GM12875 (cell line): ENCODE data around the gene BLMH.

Experiments used
- H3K4me3 ChIP-seq: one replicate; pipeline ENCODE4 v1.5.1; 2011; ENCODE audit warnings: low read depth, low read length, control low read depth
- CTCF ChIP-seq: IDR thresholded peaks from 2 replicates; pipeline ENCODE4 v1.5.1; 2011; ENCODE audit warnings: low read depth, mild to moderate bottlenecking, control low read depth, inconsistent platforms, low read length, moderate library complexity, borderline replicate concordance; ENCODE audit not compliant: insufficient read depth

Gene BLMH

GRCh38 chr17:30291543-30292285, at the start of gene BLMH:
TSS of gene BLMH (minus strand) at chr17:30291944. CDS start at chr17:30291819, 125 bp downstream.
- peak within 1 kb of the TSS; percentile 70 for H3K4me3 ChIP-seq
- TF ChIP-seq CTCF = no peak

- no peak overlapping the region for H3K4me3 ChIP-seq
- no peak for TF ChIP-seq CTCF
Observed at GRCh38 chr17:30340801-30341356, 49.1 kb upstream of the BLMH start.

- H3K4me3 ChIP-seq = no peak overlapping the region
- TF ChIP-seq CTCF = no peak
Observed at GRCh38 chr17:30339086-30339485, 47.3 kb upstream of the BLMH start.

GRCh38 chr17:30337393-30337999, 45.8 kb upstream of the BLMH start:
- TF ChIP-seq CTCF = no peak

GRCh38 chr17:30336369-30337171, 44.8 kb upstream of the BLMH start:
- H3K4me3 ChIP-seq = no peak overlapping the region
- TF ChIP-seq CTCF = peak; percentile 54

More at GRCh38 chr17:30337393-30337999, 45.8 kb upstream of the BLMH start:
- no peak overlapping the region for H3K4me3 ChIP-seq

GRCh38 chr17:30334421-30334820, 42.7 kb upstream of the BLMH start:
- TF ChIP-seq CTCF = no peak
- H3K4me3 ChIP-seq = no peak overlapping the region
